Astrocyte of the spinal cord (primary cell): ENCODE results near the gene CHERP.

Experiments used
- DNase-seq: peaks from one replicate; pipeline ENCODE4 v3.0.0; 2011; ENCODE audit warnings: low read depth, low spot score
- H3K4me3 ChIP-seq: 2 replicates; pipeline ENCODE4 v1.5.1; 2011; ENCODE audit warnings: low read depth, mild to moderate bottlenecking, low read length, moderate library complexity
- CTCF ChIP-seq: IDR thresholded peaks from 2 replicates; pipeline ENCODE4 v1.5.1; 2012; ENCODE audit warnings: low read depth, mild to moderate bottlenecking, low read length, inconsistent platforms
- in situ Hi-C: cut with HindIII; loops from 2 replicates; pipeline ENCODE4 v1.10.0; 2017; ENCODE audit warnings: low sequenced_read_pairs

CHERP gene

GRCh38 chr19:16532440-16533234, 9.6 kb downstream of the CHERP start:
- H3K4me3 ChIP-seq, result no peak overlapping the region
- TF ChIP-seq CTCF, result no peak
- DNase-seq, result no peak
- in situ Hi-C loops, result no loop called here

GRCh38 chr19:16531380-16531669, 10.9 kb downstream of the CHERP start:
- H3K4me3 ChIP-seq, result no peak overlapping the region
- TF ChIP-seq CTCF, result no peak
- in situ Hi-C loops, result no loop called here
- DNase-seq, result no peak

GRCh38 chr19:16530540-16531379, 11.5 kb downstream of the CHERP start:
- TF ChIP-seq CTCF, result no peak
- DNase-seq, result no peak
- in situ Hi-C loops, result no loop called here
- H3K4me3 ChIP-seq, result no peak overlapping the region

- no peak overlapping the region for H3K4me3 ChIP-seq
- DNase-seq, result no peak
- in situ Hi-C loops, result no loop called here
- TF ChIP-seq CTCF, result no peak
Measured at GRCh38 chr19:16529466-16530144, 12.6 kb downstream of the CHERP start.

- in situ Hi-C loops, result no loop called here
- no peak for DNase-seq
- no peak overlapping the region for H3K4me3 ChIP-seq
- peak; percentile 45 for TF ChIP-seq CTCF
Measured at GRCh38 chr19:16527971-16528521, 14.2 kb downstream of the CHERP start.

- in situ Hi-C loops, result no loop called here
- TF ChIP-seq CTCF, result no peak
- no peak overlapping the region for H3K4me3 ChIP-seq
- no peak for DNase-seq
Measured at GRCh38 chr19:16527334-16527935, 14.8 kb downstream of the CHERP start.
